HG03575 (cell line): ENCODE data around the gene APOBR.
"Not testable (repeated sequence)": the region's sequence is repeated elsewhere in the genome, so short reads cannot be mapped to it uniquely, and the experiment has no call there.

ENCODE experiments used
- ATAC-seq: cut with Tn5 transposase; IDR thresholded peaks from one replicate; pipeline ENCODE4 v1.9.1; 2021; ENCODE audit not compliant: unreplicated experiment, insufficient number of reproducible peaks, low FRiP score; ENCODE audit errors: extremely low read depth

The APOBR gene, protein sequence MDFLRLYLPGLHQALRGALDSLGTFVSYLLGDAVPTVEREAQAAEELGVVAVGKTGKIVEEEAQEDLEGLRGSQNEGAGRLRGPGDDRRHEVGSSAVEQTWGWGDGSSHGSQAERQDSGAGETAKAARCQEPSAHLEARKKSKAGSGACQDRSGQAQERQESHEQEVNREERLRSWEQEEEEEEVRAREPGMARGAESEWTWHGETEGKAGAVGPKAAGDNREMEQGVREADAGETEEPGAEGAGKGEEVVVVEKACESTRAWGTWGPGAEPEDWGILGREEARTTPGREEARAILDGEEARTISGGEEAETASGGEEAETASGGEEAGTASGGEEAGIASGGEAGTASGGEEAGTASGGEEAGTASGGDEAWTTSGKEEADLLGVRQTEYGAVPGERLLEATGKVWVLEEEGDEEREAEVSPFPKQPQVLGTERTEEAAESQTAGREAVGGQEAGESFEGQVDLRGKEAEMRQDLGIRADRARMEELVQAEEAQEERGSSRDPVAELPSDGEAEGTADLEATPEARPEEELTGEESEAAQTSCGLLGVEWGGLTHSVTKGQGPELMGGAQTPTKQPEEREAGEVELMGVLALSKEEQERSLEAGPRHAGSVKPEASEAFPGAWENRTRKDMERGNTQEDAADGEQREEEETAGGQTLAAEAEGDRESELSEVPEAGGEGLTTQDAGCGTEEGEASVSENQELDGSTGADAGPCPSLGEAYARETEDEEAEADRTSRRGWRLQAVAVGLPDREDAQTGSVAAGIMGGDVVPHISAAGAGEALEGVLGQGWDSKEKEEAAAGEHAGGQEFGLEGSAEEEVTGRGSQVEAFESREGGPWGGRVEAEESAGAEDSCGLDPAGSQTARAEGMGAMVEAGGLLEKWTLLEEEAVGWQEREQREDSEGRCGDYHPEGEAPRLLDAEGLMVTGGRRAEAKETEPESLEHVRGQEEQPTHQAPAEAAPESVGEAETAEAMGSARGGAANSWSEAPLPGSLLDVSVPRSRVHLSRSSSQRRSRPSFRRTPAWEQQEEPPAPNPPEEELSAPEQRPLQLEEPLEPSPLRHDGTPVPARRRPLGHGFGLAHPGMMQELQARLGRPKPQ

DNA sequence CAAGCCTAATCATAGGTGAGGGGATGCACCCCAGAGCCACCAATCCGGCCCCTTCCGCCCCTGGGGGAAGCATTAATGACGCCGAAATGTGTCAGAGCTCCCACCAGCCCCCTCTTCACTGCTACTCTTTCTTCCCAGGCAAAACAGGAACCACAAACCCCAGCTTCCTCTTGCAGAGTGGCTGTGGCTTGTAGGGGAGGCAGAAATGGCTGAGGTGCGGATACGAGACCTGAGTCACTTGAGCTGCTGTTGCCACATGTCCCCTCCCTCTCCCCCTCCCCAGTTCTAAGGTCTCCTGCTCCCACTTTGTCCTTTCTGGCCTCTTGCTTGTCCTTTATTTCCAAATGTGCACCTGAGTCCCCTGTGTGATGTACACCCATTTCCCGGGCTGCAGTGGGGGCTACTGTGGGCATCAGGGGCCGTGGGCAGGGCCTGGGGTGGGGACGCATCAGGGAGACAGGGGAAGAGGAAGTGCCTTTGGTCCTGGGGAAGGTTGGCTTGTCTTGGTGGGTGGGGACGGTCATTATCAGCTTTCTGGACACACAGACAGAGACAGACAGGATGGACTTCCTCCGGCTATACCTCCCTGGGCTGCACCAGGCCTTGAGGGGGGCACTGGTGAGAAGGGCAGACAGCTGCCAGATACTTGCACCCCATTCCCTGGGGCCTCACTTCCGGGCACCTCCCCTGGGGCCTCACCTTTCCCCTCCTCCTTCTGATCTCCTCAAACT lies at the start of gene APOBR:
Gene APOBR, plus strand, starts transcription at position 523 of the 731 bp plus-strand sequence. Its CDS starts 39 bp downstream, at position 562.
- ATAC-seq, result no peak

DNA sequence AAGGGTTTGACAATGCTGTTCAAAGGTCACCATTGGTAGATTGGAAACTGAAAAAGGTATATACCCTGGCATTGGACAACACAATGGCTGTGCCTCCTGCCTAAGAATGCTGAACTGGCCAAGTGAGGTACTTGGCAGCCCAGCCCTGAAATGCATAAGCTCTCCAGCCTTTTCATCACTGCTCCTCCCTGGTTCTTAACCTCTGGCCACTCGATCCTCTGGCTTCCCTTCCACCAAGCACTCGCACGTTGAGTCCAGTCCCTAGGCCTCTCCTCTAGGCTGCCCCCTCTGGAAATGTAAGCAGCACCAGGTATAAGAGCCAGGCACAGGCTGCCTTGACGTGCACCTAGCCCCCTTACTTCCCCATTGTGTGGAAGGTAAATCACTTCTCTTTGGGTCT lies 48.1 kb upstream of the APOBR start:
- not testable (repeated sequence) for ATAC-seq

DNA sequence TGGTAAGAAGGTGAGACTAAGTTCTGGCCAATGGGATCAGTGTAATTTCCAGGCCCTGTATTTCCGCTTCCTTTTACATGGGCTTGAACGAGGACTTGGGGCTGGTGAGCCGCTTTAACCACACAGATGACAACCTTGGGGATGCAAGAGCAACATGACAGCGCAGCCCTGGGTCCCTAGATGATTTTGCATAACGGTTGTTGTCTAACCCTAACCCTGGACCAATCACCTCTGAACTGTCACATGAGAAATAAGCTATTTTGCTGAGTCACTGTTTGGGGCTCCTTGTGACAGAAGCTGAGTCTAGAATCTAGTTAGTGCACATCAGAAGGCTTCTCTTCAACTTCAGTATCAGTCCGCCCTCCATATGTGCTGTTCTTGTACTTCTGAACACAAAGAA lies 47.4 kb upstream of the APOBR start:
- not testable (repeated sequence) for ATAC-seq

DNA sequence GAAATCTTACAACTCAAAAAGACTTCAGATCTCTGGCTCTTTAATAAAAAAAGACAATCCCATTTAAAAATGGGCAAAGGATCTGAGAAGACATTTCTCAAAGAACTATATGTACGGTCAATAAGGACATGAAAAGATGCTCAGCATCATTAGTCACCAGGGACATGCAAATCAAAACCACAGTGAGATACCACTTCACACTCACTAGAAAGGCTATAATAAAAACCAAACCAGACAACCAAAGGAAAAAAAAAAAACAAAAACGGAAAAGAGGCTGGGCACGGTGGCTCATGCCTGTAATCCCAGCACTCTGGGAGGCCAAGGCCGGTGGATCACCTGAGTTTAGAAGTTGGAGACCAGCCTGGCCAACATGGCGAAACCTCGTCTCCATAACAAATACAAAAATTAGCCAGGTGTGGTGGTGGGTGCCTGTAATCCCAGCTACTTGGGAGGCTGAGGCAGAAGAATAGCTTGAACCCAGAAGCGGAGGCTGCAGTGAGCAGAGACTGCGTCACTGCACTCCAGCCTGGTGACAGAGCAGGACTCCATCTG lies 20.7 kb upstream of the APOBR start:
- no peak for ATAC-seq

DNA sequence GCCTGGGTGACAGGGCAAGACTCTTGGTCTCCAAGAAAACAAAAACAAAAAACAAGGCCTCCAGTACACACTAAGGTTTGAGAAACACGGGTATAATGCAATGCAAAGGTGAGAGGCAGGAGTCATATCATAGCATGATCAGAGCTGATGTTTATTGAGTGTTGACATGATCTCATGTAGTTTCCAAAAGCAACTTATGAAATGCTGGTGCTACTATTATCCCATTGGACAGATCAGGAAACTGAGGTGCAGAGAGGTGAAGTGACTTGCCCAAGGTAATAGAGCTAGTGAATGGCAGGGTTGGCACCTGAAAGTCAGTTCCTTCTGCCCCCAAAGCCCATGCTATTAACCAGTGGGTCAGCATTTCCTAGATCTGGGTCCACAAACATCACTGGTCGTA lies 19.2 kb upstream of the APOBR start:
- no peak for ATAC-seq

DNA sequence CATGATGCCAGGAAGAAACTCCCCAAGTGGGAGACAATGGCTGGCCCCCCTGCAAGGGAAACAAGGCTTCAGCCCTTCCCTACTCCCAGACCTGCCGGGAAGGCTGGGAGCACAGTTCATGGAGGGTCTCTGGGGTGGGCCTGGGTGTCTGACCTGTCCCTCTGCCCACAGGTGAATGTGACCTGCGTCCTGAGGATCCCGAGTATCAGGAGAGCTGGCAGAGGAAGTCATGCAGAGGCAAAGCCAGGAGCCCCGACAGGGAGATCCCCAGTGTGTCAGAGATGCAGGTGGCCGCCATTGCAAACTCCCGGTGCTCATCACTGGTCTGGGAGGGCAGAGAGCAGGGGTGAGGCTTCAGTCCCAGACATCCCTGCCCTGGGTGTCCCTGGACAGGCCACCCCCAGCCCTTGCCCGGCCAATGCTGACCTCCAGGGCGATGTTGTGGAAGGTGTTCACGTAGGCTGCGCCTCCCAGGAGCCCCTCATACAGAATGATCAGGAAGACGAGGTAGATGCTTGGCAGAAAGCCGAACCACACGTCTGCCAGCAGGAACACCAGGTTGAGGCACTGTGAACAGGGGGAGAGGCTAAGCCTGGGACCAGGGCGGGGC lies 17.0 kb upstream of the APOBR start:
- no peak for ATAC-seq

DNA sequence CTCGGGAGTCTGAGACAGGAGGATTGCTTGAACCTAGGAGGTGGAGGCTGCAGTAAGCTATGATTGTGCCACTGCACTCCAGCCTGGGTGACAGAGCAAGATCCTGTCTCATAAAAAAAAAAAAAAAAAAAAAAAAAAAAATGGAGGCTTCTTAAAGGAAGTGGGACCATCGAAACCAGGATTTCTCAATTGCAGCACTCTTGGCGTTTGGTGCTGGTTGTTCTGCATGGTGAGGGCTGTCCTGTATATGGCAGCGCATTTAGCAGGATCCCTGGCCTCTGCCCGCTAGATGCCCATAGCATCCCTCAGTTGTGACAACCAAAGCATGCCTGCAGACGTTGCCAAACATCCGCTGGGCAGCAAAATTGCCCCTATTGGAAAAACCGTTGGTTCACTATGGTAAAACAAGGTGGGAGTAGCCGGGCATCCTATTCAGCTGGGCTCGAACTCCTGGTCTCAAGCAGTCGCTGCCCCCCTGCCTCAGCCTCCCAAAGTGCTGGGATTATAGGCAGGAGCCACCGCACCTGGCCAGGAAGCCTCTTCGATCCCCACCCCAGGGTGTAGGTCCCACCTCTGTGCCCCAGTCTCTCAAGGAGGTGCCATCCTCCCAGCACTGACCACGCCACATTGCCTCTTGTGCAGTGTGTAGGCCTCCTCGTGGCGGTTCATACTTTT lies 15.8 kb upstream of the APOBR start:
- ATAC-seq, result no peak

DNA sequence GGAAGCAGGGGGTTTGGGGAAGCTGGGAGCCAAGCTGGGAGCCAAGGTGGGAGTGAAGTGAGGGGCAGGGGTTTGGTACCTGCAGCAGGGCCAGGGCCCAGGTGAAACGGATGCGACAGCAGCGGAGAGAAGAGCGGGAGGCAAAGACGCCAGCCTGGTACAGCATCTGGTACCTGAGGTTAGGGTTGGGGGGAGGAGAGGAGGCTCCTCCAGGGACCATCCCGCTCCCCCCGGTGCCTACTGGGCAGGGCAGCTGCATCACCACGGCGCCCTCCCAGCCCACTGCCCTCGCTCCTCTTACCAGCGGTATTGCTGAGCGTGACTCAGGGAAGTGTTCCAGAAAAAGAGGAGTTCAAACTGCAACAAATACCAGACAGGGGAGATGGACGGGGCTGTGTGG lies 12.4 kb upstream of the APOBR start:
- ATAC-seq, result no peak

DNA sequence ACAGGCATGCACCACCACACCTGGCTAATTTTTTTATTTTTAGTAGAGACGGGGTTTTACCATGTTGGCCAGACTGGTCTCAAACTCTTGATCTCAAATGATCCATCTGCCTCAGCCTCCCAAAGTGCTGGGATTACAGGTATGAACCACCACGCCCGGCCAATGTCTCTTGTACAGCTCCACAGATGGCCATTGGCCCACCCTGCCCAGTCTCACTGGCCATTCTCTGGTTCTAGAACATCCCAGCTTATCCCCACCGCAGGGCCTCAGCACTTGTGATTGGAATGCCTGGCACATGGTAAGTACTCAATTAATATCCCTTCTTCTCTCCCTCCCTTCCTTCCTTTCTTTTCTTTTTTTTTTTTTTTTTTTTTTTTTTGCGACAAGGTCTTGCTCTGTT lies 11.1 kb upstream of the APOBR start:
- ATAC-seq, result not testable (repeated sequence)

DNA sequence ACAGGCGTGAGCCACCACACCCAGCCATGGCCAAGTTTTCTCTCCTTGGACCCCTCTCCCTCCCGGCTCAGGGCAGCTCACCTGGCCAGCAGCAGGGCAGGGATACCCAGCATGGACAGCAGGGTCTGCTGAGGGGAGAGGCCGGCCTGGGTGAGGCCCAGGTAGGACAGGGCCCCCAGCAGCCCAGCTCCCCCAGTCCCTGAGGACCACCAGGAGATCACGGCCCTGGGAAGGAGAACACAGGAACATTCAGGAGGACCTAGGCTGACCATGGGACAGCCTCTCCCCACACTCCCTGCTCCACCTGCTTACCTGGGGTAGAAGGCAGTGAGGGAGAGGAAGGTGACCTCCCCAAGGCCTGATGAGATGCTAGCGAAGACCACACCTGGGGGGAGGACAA lies 8.2 kb upstream of the APOBR start:
- no peak for ATAC-seq

DNA sequence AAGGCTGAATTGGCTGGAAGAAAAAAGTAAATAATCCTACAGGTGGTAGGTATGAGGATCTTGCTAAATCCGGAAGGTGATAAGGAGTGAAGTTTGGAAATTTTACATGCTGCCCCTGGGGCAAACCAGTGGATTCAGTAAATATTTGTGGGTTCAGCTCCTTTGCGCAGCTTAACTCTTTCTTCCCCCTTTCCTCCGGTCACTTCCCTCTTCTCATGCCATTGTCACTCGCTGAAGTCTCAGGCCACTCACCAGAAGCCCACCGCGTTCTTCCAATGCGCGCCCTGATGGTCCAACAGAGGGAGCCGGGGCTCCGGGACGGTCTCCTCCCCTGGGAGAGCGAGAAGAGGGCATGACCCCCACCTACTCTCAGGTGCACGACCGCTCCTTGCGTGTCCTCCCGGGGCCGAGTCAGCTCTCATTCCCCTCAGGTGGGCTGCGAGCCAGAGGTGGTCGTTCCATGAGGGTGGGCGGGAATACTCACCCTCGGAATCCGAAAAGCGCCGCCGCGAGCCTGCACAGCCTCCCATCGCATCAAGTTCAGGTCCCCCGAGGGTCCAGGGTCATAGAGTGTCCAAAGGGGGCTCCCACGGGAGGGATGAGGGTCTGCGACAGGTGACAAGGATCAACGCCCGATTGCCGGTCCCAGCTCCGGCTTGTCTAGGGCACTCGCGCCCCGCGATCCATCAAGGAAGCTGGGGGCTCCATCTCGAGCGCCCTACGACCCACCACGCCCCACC lies 3.0 kb upstream of the APOBR start:
- no peak for ATAC-seq

DNA sequence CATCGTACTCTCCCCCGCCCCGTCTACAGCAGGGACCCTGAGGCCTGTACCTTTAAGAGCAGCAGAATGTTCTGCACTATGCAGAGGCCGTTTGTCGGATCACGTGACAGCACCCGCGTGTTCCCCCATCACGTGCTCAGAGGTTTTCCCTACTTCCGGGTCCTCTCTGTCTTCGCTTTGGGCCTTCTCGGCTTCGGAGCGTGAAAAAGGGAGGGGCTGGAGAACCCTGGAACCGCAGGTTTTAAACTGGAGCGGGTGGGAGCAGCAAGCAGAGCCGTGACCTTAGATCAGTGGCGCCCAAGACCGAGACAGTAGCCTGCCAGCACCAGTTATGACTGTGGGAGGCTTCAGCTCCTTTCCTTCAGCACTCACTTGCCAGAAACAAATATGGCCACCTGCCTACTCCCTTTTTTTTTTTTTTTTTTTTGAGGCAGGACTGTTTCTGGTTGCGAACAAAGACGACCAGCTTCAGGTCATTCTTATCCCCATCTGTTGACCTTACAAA lies 2.4 kb upstream of the APOBR start, which contains the start of gene CLN3:
Gene CLN3, minus strand, starts transcription at position 105 of the 505 bp plus-strand sequence. CDS start 315 bp downstream, outside the sequence.
- no peak for ATAC-seq

DNA sequence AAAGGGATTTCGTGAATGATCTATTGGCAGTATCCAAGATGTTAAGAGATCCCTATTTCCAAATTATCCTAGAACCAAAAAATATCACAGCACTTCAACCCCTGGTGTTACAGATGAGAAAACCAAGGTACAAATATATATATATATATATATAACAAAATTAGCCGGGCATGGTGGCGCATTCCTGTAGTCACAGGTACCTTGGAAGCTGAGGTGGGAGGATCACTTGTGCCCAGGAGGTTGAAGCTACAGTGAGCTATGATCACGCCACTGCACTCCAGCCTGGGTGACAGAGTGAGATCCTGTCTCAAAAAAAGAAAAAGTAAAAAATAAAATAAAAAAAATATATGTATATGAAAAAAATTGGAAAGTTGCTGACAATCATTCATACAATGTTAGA lies 1.9 kb upstream of the APOBR start:
- no peak for ATAC-seq

DNA sequence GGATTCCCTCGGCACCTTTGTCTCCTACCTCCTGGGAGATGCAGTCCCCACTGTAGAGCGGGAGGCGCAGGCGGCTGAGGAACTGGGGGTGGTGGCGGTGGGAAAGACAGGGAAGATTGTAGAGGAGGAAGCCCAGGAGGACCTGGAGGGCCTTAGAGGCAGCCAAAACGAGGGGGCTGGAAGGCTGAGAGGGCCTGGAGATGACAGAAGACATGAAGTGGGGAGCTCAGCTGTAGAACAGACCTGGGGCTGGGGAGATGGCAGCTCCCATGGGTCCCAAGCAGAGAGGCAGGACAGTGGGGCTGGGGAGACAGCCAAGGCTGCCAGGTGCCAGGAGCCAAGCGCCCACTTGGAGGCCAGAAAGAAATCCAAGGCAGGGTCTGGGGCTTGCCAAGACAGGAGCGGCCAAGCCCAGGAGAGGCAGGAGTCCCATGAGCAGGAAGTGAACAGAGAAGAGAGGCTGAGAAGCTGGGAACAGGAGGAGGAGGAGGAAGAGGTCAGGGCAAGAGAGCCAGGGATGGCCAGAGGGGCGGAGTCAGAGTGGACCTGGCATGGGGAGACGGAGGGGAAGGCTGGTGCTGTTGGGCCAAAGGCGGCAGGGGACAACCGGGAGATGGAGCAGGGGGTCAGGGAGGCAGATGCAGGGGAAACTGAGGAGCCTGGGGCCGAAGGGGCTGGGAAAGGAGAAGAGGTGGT lies 803 bp downstream of the APOBR start:
- no peak for ATAC-seq

DNA sequence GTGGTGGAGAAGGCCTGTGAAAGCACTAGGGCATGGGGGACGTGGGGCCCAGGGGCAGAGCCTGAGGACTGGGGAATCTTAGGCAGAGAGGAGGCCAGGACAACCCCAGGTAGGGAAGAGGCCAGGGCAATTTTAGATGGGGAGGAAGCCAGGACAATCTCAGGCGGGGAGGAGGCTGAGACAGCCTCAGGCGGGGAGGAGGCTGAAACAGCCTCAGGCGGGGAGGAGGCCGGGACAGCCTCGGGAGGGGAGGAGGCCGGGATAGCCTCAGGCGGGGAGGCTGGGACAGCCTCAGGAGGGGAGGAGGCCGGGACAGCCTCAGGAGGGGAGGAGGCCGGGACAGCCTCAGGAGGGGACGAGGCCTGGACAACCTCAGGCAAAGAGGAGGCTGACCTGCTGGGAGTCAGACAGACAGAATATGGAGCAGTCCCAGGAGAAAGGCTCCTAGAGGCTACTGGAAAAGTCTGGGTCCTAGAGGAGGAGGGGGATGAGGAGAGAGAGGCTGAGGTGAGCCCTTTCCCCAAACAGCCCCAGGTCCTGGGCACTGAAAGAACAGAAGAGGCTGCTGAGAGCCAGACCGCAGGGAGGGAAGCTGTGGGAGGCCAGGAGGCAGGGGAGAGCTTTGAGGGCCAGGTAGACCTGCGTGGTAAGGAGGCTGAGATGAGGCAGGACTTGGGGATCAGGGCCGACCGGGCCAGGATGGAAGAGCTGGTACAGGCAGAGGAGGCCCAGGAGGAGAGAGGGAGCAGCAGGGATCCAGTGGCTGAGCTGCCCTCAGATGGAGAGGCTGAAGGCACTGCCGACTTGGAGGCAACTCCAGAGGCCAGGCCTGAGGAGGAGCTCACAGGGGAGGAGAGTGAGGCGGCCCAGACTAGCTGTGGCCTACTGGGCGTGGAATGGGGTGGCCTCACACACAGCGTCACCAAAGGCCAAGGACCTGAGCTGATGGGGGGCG lies 1.6 kb downstream of the APOBR start:
- no peak for ATAC-seq
